Measurements from ENCODE around the gene TRAF2.

TRAF2 gene

DNA sequence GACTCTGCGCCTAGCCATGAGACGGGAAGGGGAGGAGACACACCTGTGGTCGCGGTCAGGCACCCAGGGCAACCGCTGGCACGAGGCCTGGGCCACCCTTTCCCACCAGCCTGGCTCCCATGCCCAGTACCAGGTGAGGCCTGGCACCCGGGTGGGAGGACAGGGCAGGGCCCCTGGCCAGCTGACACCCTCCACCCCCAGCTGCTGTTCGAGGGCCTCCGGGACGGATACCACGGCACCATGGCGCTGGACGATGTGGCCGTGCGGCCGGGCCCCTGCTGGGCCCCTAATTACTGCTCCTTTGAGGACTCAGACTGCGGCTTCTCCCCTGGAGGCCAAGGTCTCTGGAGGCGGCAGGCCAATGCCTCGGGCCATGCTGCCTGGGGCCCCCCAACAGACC is 29.1 kb upstream of the TRAF2 start:
- Histone ChIP-seq H3K4me1 (ENCODE audit: control insufficient read depth, low read depth, low read length) (no peaks in the 10 kb centered on the region), H4K5ac (ENCODE audit: low read length) (no peak overlapping the region), H2BK5ac (ENCODE audit: low read length) (no peak overlapping the region), H2AK5ac (ENCODE audit: low read length) (no peak overlapping the region), H2BK120ac (ENCODE audit: low read depth, low read length) (no peak overlapping the region), H3K56ac (ENCODE audit: low read length) (no peak overlapping the region), H3K18ac (ENCODE audit: low read length) (no peak overlapping the region), H3K27me3 (ENCODE audit: insufficient read depth, low read length, poor library complexity) (no peaks in the 10 kb centered on the region), H3K9ac (ENCODE audit: low read length) (no peak overlapping the region), H3K4me2 (ENCODE audit: low read length) (no peak overlapping the region), H3K4ac (ENCODE audit: low read depth, low read length) (no peak overlapping the region), H2BK15ac (replicated peaks; ENCODE audit: low read depth) (no peak overlapping the region), H3K79me1 (ENCODE audit: low read length) (no peaks in the 10 kb centered on the region), H4K8ac (ENCODE audit: low read depth, low read length) (no peak overlapping the region), H3K4me3 (ENCODE audit: low read length) (no peak overlapping the region), H3K36me3 (ENCODE audit: control insufficient read depth, insufficient read depth, low read length) (no peaks in the 10 kb centered on the region), H3K79me2 (ENCODE audit: control insufficient read depth, insufficient read depth, low read length) (no peaks in the 10 kb centered on the region), H3K23ac (ENCODE audit: low read length) (no peak overlapping the region), H3K27ac (ENCODE audit: low read depth, low read length) (no peak overlapping the region)
- no peak for DNase-seq
- no CpG with 5 or more reads among the region's 19 CpGs for WGBS (ENCODE audit: extremely low coverage, insufficient coverage, low lambda C conversion rate)

- Histone ChIP-seq H3K4me2 (ENCODE audit: low read length) (no peak overlapping the region), H3K36me3 (ENCODE audit: control insufficient read depth, insufficient read depth, low read length) (peaks cover 1% of the 10 kb centered on the region), H3K23ac (ENCODE audit: low read length) (no peak overlapping the region), H3K27ac (ENCODE audit: low read depth, low read length) (no peak overlapping the region), H2BK15ac (replicated peaks; ENCODE audit: low read depth) (no peak overlapping the region), H3K79me2 (ENCODE audit: control insufficient read depth, insufficient read depth, low read length) (no peaks in the 10 kb centered on the region), H3K4me1 (ENCODE audit: control insufficient read depth, low read depth, low read length) (no peaks in the 10 kb centered on the region), H2AK5ac (ENCODE audit: low read length) (no peak overlapping the region), H2BK120ac (ENCODE audit: low read depth, low read length) (no peak overlapping the region), H3K27me3 (ENCODE audit: insufficient read depth, low read length, poor library complexity) (no peaks in the 10 kb centered on the region), H3K9ac (ENCODE audit: low read length) (no peak overlapping the region), H4K8ac (ENCODE audit: low read depth, low read length) (no peak overlapping the region), H4K5ac (ENCODE audit: low read length) (no peak overlapping the region), H3K56ac (ENCODE audit: low read length) (no peak overlapping the region), H3K4me3 (ENCODE audit: low read length) (no peak overlapping the region), H3K79me1 (ENCODE audit: low read length) (no peaks in the 10 kb centered on the region), H2BK5ac (ENCODE audit: low read length) (no peak overlapping the region), H3K4ac (ENCODE audit: low read depth, low read length) (no peak overlapping the region), H3K18ac (ENCODE audit: low read length) (no peak overlapping the region)
- WGBS (ENCODE audit: extremely low coverage, insufficient coverage, low lambda C conversion rate), result no CpG with 5 or more reads among the region's 29 CpGs
- DNase-seq, result no peak
Measured at GRCh38 chr9:136857581-136858412, 28.5 kb upstream of the TRAF2 start.

DNA sequence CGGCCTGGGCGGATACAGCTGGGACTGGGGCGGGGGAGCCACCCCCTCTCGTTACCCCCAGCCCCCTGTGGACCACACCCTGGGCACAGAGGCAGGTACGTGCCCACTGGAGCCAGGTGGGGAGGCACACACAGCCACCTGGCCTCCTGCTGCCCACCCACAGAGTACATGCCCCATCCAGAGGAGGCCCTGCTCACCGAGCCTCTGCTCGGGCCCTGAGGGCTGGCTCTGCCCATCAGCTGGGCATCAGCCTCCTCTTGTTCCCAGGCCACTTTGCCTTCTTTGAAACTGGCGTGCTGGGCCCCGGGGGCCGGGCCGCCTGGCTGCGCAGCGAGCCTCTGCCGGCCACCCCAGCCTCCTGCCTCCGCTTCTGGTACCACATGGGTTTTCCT is 27.9 kb upstream of the TRAF2 start:
- Histone ChIP-seq H3K4me1 (ENCODE audit: control insufficient read depth, low read depth, low read length) (no peaks in the 10 kb centered on the region), H3K79me2 (ENCODE audit: control insufficient read depth, insufficient read depth, low read length) (no peaks in the 10 kb centered on the region), H4K8ac (ENCODE audit: low read depth, low read length) (no peak overlapping the region), H3K27ac (ENCODE audit: low read depth, low read length) (no peak overlapping the region), H3K79me1 (ENCODE audit: low read length) (peaks cover under 1% of the 10 kb centered on the region), H3K18ac (ENCODE audit: low read length) (no peak overlapping the region), H3K27me3 (ENCODE audit: insufficient read depth, low read length, poor library complexity) (no peaks in the 10 kb centered on the region), H3K9ac (ENCODE audit: low read length) (no peak overlapping the region), H2BK5ac (ENCODE audit: low read length) (no peak overlapping the region), H4K5ac (ENCODE audit: low read length) (no peak overlapping the region), H2BK120ac (ENCODE audit: low read depth, low read length) (no peak overlapping the region), H3K4me2 (ENCODE audit: low read length) (no peak overlapping the region), H2BK15ac (replicated peaks; ENCODE audit: low read depth) (no peak overlapping the region), H3K23ac (ENCODE audit: low read length) (no peak overlapping the region), H3K36me3 (ENCODE audit: control insufficient read depth, insufficient read depth, low read length) (peaks cover 7% of the 10 kb centered on the region), H2AK5ac (ENCODE audit: low read length) (no peak overlapping the region), H3K4me3 (ENCODE audit: low read length) (no peak overlapping the region), H3K56ac (ENCODE audit: low read length) (no peak overlapping the region), H3K4ac (ENCODE audit: low read depth, low read length) (no peak overlapping the region)
- DNase-seq, result no peak
- no CpG with 5 or more reads among the region's 15 CpGs for WGBS (ENCODE audit: extremely low coverage, insufficient coverage, low lambda C conversion rate)

DNA sequence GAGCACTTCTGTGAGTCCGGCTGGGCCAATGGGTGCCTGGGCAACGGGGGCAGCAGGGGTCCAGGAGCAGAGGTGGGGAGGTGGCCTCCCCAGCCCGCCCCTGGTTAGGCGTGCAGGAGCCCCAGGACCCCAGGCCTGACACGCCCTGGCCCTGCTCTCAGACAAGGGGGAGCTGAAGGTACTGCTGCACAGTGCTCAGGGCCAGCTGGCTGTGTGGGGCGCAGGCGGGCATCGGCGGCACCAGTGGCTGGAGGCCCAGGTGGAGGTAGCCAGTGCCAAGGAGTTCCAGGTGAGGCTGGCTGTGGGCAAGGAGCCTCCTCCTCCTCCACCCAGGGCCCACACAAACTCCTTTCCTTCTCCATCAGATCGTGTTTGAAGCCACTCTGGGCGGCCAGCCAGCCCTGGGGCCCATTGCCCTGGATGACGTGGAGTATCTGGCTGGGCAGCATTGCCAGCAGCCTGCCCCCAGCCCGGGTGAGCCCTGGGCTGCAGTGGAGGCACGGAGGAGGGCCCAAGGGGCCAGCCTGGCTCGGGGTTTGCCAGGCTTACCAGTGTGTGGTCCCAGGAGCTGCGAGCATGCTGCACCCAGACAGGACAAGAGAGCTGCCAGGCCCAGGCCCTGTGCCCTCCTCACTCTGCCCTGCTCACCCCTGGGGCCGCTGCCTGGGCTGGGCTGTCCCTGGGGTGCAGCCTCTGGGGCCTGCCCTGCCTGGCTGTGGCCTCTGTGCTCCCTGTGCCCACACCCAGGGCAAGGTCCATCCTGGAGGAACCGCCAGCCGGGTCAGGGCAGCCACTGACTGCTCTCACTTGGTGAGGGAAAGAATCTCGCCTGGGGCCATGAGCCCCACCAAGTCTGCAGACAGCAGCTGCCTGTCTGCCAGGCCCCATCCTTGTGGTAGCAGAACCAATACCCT is 27.2 kb upstream of the TRAF2 start:
- no peak overlapping the region for H3K18ac ChIP-seq (ENCODE audit: low read length)
- peaks cover 5% of the 10 kb centered on the region for H3K79me1 ChIP-seq (ENCODE audit: low read length)
- DNase-seq, result no peak
- no peak overlapping the region for H4K8ac ChIP-seq (ENCODE audit: low read depth, low read length)
- H3K4ac ChIP-seq (ENCODE audit: low read depth, low read length), result no peak overlapping the region
- H3K23ac ChIP-seq (ENCODE audit: low read length), result no peak overlapping the region
- H3K4me2 ChIP-seq (ENCODE audit: low read length), result no peak overlapping the region
- H3K9ac ChIP-seq (ENCODE audit: low read length), result no peak overlapping the region
- H3K79me2 ChIP-seq (ENCODE audit: control insufficient read depth, insufficient read depth, low read length), result no peaks in the 10 kb centered on the region
- no peak overlapping the region for H2BK5ac ChIP-seq (ENCODE audit: low read length)
- H3K36me3 ChIP-seq (ENCODE audit: control insufficient read depth, insufficient read depth, low read length), result peaks cover 8% of the 10 kb centered on the region
- no peak overlapping the region for H2AK5ac ChIP-seq (ENCODE audit: low read length)
- no peak overlapping the region for H3K27ac ChIP-seq (ENCODE audit: low read depth, low read length)
- H2BK120ac ChIP-seq (ENCODE audit: low read depth, low read length), result no peak overlapping the region
- H3K4me1 ChIP-seq (ENCODE audit: control insufficient read depth, low read depth, low read length), result no peaks in the 10 kb centered on the region
- no peak overlapping the region for H4K5ac ChIP-seq (ENCODE audit: low read length)
- H3K4me3 ChIP-seq (ENCODE audit: low read length), result no peak overlapping the region
- no peak overlapping the region for H2BK15ac ChIP-seq (replicated peaks; ENCODE audit: low read depth)
- WGBS (ENCODE audit: extremely low coverage, insufficient coverage, low lambda C conversion rate), result no CpG with 5 or more reads among the region's 20 CpGs
- no peaks in the 10 kb centered on the region for H3K27me3 ChIP-seq (ENCODE audit: insufficient read depth, low read length, poor library complexity)
- no peak overlapping the region for H3K56ac ChIP-seq (ENCODE audit: low read length)

GRCh38 chr9:136860529-136860928 is 25.8 kb upstream of the TRAF2 start:
- no peak overlapping the region for H3K27ac ChIP-seq (ENCODE audit: low read depth, low read length)
- no peak overlapping the region for H2AK5ac ChIP-seq (ENCODE audit: low read length)
- H3K18ac ChIP-seq (ENCODE audit: low read length), result no peak overlapping the region
- no peak overlapping the region for H3K4me3 ChIP-seq (ENCODE audit: low read length)
- no peak overlapping the region for H4K5ac ChIP-seq (ENCODE audit: low read length)
- peaks cover 4% of the 10 kb centered on the region for H3K4me1 ChIP-seq (ENCODE audit: control insufficient read depth, low read depth, low read length)
- H3K9ac ChIP-seq (ENCODE audit: low read length), result no peak overlapping the region
- peaks cover 8% of the 10 kb centered on the region for H3K36me3 ChIP-seq (ENCODE audit: control insufficient read depth, insufficient read depth, low read length)
- WGBS (ENCODE audit: extremely low coverage, insufficient coverage, low lambda C conversion rate), result no CpG with 5 or more reads among the region's 9 CpGs
- H3K27me3 ChIP-seq (ENCODE audit: insufficient read depth, low read length, poor library complexity), result no peaks in the 10 kb centered on the region
- DNase-seq, result no peak
- no peak overlapping the region for H2BK5ac ChIP-seq (ENCODE audit: low read length)
- no peak overlapping the region for H3K23ac ChIP-seq (ENCODE audit: low read length)
- H2BK15ac ChIP-seq (replicated peaks; ENCODE audit: low read depth), result no peak overlapping the region
- H3K79me1 ChIP-seq (ENCODE audit: low read length), result peaks cover 14% of the 10 kb centered on the region
- no peak overlapping the region for H2BK120ac ChIP-seq (ENCODE audit: low read depth, low read length)
- no peak overlapping the region for H3K4me2 ChIP-seq (ENCODE audit: low read length)
- no peak overlapping the region for H4K8ac ChIP-seq (ENCODE audit: low read depth, low read length)
- H3K56ac ChIP-seq (ENCODE audit: low read length), result no peak overlapping the region
- no peak overlapping the region for H3K4ac ChIP-seq (ENCODE audit: low read depth, low read length)
- peaks cover 8% of the 10 kb centered on the region for H3K79me2 ChIP-seq (ENCODE audit: control insufficient read depth, insufficient read depth, low read length)

Data from mesendoderm (in vitro differentiated cells).